Keratinocyte (primary cell): ENCODE measurements around the gene ARL1. TPM values are rescaled to one million over a fixed set of nuclear protein-coding genes. Genes with fewer than 3 reads are reported as not detected.
"Not testable (repeated sequence)": the region's sequence is repeated elsewhere in the genome, so short reads cannot be mapped to it uniquely, and the experiment has no call there.

Source experiments
- DNase-seq: peaks from one replicate; pipeline ENCODE4 v3.0.0-alpha.2; 2011; ENCODE audit warnings: low read depth, missing footprints, low spot score
- FAIRE-seq: peaks from 2 replicates; lab custom pipeline; 2011; peaks lifted over from hg19 to GRCh38; lab: Jason Lieb, UNC
- H2AFZ ChIP-seq: 2 replicates; pipeline ENCODE4 v1.6.0; 2012; ENCODE audit warnings: low read length, control low read depth, inconsistent platforms; ENCODE audit not compliant: control insufficient read depth
- H3K27ac ChIP-seq: 2 replicates; pipeline ENCODE4 v1.5.1; 2011; ENCODE audit warnings: low read length; ENCODE audit not compliant: control insufficient read depth, insufficient read depth
- H3K27me3 ChIP-seq: 3 replicates; pipeline ENCODE4 v1.6.0; 2011; ENCODE audit warnings: low read length; ENCODE audit not compliant: control insufficient read depth, insufficient read depth; ENCODE audit errors: extremely low read depth
- H3K36me3 ChIP-seq, 2 experiments: 2 replicates in 1 of 2; 3 replicates in 1 of 2; pipeline ENCODE4 v1.5.1; 2011; ENCODE audit warnings: low read length in 2 of 2, mild to moderate bottlenecking in 1 of 2; ENCODE audit not compliant: control insufficient read depth in 2 of 2, insufficient read depth in 2 of 2; ENCODE audit errors: extremely low read depth in 1 of 2
- H3K4me1 ChIP-seq: 3 replicates; pipeline ENCODE4 v1.5.1; 2011; ENCODE audit warnings: low read length; ENCODE audit not compliant: control insufficient read depth, insufficient read depth; ENCODE audit errors: extremely low read depth
- H3K4me2 ChIP-seq: 3 replicates; pipeline ENCODE4 v1.6.0; 2011; ENCODE audit warnings: low read depth, low read length; ENCODE audit not compliant: control insufficient read depth, insufficient read depth; ENCODE audit errors: extremely low read depth
- H3K4me3 ChIP-seq, 3 experiments: fragments of 200-600 bp in 1 of 3; sonication (generic) in 1 of 3; 2 replicates in 2 of 3; 3 replicates in 1 of 3; pipeline ENCODE4 v1.5.1; 2011 to 2016; ENCODE audit warnings: low read length in 3 of 3, mild to moderate bottlenecking in 3 of 3, control low read depth in 2 of 3, inconsistent platforms in 1 of 3, low read depth in 1 of 3, mixed read lengths in 1 of 3, mixed run types in 1 of 3, moderate library complexity in 1 of 3; ENCODE audit not compliant: control insufficient read depth in 2 of 3, insufficient read depth in 2 of 3; ENCODE audit errors: extremely low read depth in 1 of 3
- H3K79me2 ChIP-seq: 2 replicates; pipeline ENCODE4 v1.6.0; 2012; ENCODE audit warnings: low read length; ENCODE audit not compliant: control insufficient read depth, insufficient read depth
- H3K9ac ChIP-seq: 3 replicates; pipeline ENCODE4 v1.6.0; 2011; ENCODE audit warnings: low read length; ENCODE audit not compliant: control insufficient read depth, insufficient read depth; ENCODE audit errors: extremely low read depth
- H3K9me1 ChIP-seq: 3 replicates; pipeline ENCODE4 v1.6.0; 2011; ENCODE audit warnings: low read length; ENCODE audit not compliant: control insufficient read depth, insufficient read depth; ENCODE audit errors: extremely low read depth
- H3K9me3 ChIP-seq: 2 replicates; pipeline ENCODE4 v1.5.1; 2012; ENCODE audit warnings: low read depth, low read length; ENCODE audit not compliant: control insufficient read depth
- H4K20me1 ChIP-seq: 3 replicates; pipeline ENCODE4 v1.6.0; 2011; ENCODE audit warnings: low read length; ENCODE audit not compliant: control insufficient read depth, insufficient read depth; ENCODE audit errors: extremely low read depth
- EZH2 ChIP-seq: IDR thresholded peaks from one replicate; pipeline ENCODE4 v1.6.1; 2012; ENCODE audit warnings: inconsistent platforms, mild to moderate bottlenecking, low read length, moderate library complexity
- dilution Hi-C: fragments of 300-500 bp; cut with MboI; formaldehyde crosslinking; loops from one replicate; pipeline ENCODE4 v1.7.0; 2020; ENCODE audit warnings: low sequenced_read_pairs; ENCODE audit not compliant: extremely low pct_ligation_motif_present
- polyA plus RNA-seq, 5 experiments: library from polyadenylated mRNA; depleted of rRNA in 3 of 5; stranded (reverse) in 3 of 5; stranded (forward) in 1 of 5; unstranded in 1 of 5; fragments of >200 nt; gene quantifications; 1 replicate in 1 of 5; 2 replicates in 3 of 5; 3 replicates in 1 of 5; pipeline versions ENCODE4 v1.2.1 to v1.2.3, GENCODE V29; 2011 to 2012; ENCODE audit warnings: missing spikeins in 2 of 5, low read depth in 1 of 5, low replicate concordance in 1 of 5
- TF ChIP-seq, protein P1 (sequence below), 3 experiments: IDR thresholded peaks in 1 of 3; conservative IDR thresholded peaks in 1 of 3; optimal IDR thresholded peaks in 1 of 3; 2 replicates in 2 of 3; 3 replicates in 1 of 3; pipeline versions ENCODE3 to v1.5.1; 2011; ENCODE audit warnings: low read length in 3 of 3, mild to moderate bottlenecking in 3 of 3, moderate library complexity in 2 of 3, control low read depth in 1 of 3, inconsistent platforms in 1 of 3; ENCODE audit not compliant: insufficient read depth in 2 of 3; ENCODE audit errors: extremely low read depth in 1 of 3

Gene ARL1
- polyA plus RNA-seq, 1 donor (not counting 4 experiments of a cell fraction or from before 2014, with no cell fraction given), result 102 TPM

DNA sequence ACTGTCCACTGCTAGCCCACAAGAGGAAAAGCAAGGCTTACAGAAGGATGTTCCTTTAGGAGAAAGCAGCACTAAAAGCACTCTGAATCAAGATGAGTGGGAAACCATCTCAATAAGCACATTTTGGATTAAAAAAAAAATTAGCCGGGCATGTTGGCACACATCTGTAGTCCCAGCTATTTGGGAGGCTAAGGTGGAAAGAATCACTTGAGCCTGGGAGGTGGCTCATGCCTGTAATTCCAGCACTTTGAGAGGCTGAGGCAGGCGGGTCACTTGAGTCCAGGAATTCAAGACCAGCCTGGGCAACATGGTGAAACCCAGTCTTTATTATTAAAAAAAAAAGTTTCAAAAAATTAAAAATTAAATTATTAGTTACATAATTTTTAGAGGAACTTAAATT, 17.0 kb upstream of the ARL1 start:
- no peak for FAIRE-seq
- Histone ChIP-seq H2AFZ (no peak overlapping the region), H3K27ac (no peak overlapping the region), H3K4me3 (no peak overlapping the region), H3K9ac (no peak overlapping the region), H4K20me1 (no peaks in the 10 kb centered on the region), H3K36me3 (no peaks in the 10 kb centered on the region), H3K9me1 (no peaks in the 10 kb centered on the region), H3K9me3 (no peaks in the 10 kb centered on the region), H3K27me3 (no peaks in the 10 kb centered on the region), H3K79me2 (no peaks in the 10 kb centered on the region), H3K4me2 (no peak overlapping the region), H3K4me1 (no peaks in the 10 kb centered on the region)
- no peak for DNase-seq
- TF ChIP-seq EZH2, result no peak
- TF ChIP-seq, protein P1, sequence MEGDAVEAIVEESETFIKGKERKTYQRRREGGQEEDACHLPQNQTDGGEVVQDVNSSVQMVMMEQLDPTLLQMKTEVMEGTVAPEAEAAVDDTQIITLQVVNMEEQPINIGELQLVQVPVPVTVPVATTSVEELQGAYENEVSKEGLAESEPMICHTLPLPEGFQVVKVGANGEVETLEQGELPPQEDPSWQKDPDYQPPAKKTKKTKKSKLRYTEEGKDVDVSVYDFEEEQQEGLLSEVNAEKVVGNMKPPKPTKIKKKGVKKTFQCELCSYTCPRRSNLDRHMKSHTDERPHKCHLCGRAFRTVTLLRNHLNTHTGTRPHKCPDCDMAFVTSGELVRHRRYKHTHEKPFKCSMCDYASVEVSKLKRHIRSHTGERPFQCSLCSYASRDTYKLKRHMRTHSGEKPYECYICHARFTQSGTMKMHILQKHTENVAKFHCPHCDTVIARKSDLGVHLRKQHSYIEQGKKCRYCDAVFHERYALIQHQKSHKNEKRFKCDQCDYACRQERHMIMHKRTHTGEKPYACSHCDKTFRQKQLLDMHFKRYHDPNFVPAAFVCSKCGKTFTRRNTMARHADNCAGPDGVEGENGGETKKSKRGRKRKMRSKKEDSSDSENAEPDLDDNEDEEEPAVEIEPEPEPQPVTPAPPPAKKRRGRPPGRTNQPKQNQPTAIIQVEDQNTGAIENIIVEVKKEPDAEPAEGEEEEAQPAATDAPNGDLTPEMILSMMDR (optimal IDR thresholded peaks at IDR 0.05 in 1 of 3, IDR thresholded peaks at IDR 0.05 in 1 of 3, conservative IDR thresholded peaks at IDR 0.05 in 1 of 3; ENCODE audit: extremely low read depth in 1 of 3, insufficient read depth in 2 of 3, low read length in 3 of 3), result no peak
- dilution Hi-C loops, result no loop called here

- H3K9me1 ChIP-seq, H3K79me2 ChIP-seq, H3K9ac ChIP-seq, H2AFZ ChIP-seq, H3K4me2 ChIP-seq, H3K4me3 ChIP-seq, FAIRE-seq, H4K20me1 ChIP-seq, H3K9me3 ChIP-seq, H3K27me3 ChIP-seq, DNase-seq, H3K27ac ChIP-seq, H3K4me1 ChIP-seq, dilution Hi-C loops, H3K36me3 ChIP-seq: not testable (repeated sequence)
Measured at GRCh38 chr12:101422066-101422465, 14.5 kb upstream of the ARL1 start.

DNA sequence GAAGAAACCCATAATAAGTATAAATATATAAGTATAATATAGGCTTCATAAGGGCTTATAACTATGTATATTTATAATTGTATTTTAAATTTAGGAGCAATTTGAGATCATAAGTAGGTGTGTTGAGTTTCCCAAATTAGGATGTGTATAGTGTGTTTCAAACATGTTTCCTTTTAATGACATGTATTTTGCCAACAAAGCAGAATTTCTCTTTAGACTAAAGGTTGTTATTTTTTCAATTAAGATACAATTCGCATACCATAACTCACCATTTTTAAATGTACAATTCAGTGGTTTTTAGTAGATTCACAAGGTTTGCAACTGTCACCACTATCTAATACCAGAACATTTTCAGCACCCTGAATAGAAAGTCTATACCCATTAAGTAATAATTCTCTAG, 7.7 kb upstream of the ARL1 start:
- no peak overlapping the region for H3K4me2 ChIP-seq
- no peaks in the 10 kb centered on the region for H4K20me1 ChIP-seq
- TF ChIP-seq, protein P1 (optimal IDR thresholded peaks at IDR 0.05 in 1 of 3, IDR thresholded peaks at IDR 0.05 in 1 of 3, conservative IDR thresholded peaks at IDR 0.05 in 1 of 3; ENCODE audit: extremely low read depth in 1 of 3, insufficient read depth in 2 of 3, low read length in 3 of 3), result no peak
- no peak for TF ChIP-seq EZH2
- no peak for FAIRE-seq
- dilution Hi-C loops, result no loop called here
- no peak for DNase-seq
- H3K36me3 ChIP-seq, result no peaks in the 10 kb centered on the region
- no peak overlapping the region for H3K27ac ChIP-seq
- no peak overlapping the region for H2AFZ ChIP-seq
- no peaks in the 10 kb centered on the region for H3K79me2 ChIP-seq
- no peaks in the 10 kb centered on the region for H3K4me1 ChIP-seq
- no peak overlapping the region for H3K9ac ChIP-seq
- no peaks in the 10 kb centered on the region for H3K9me1 ChIP-seq
- no peak overlapping the region for H3K4me3 ChIP-seq
- no peaks in the 10 kb centered on the region for H3K27me3 ChIP-seq
- no peaks in the 10 kb centered on the region for H3K9me3 ChIP-seq
